ENCODE results near the gene TEF. TPM values are rescaled to one million over a fixed set of nuclear protein-coding genes. Genes with fewer than 3 reads are reported as not detected.

Gene TEF
- total RNA-seq, 1 experiment from 2014 or later: 12.0 TPM

DNA sequence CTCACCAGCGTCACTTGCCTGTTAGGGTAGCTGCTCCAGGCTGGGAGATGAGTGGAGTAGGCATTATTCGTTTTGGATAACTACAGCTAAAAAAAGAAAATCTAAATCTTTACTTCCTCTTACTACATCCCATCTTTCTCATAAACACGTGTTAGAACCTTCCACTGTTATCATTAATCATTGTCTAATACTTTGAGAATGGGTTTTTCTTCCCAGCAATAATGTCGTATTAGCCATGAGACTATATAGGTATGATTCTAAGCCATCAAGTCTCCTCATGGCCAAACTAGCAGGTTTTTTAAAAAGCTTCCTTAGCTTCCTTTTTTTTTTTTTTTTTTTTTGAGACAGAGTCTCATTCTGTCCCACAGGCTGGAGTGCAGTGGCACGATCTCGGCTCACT, 3.9 kb upstream of the TEF start (continued):
- TF ChIP-seq, protein P1, sequence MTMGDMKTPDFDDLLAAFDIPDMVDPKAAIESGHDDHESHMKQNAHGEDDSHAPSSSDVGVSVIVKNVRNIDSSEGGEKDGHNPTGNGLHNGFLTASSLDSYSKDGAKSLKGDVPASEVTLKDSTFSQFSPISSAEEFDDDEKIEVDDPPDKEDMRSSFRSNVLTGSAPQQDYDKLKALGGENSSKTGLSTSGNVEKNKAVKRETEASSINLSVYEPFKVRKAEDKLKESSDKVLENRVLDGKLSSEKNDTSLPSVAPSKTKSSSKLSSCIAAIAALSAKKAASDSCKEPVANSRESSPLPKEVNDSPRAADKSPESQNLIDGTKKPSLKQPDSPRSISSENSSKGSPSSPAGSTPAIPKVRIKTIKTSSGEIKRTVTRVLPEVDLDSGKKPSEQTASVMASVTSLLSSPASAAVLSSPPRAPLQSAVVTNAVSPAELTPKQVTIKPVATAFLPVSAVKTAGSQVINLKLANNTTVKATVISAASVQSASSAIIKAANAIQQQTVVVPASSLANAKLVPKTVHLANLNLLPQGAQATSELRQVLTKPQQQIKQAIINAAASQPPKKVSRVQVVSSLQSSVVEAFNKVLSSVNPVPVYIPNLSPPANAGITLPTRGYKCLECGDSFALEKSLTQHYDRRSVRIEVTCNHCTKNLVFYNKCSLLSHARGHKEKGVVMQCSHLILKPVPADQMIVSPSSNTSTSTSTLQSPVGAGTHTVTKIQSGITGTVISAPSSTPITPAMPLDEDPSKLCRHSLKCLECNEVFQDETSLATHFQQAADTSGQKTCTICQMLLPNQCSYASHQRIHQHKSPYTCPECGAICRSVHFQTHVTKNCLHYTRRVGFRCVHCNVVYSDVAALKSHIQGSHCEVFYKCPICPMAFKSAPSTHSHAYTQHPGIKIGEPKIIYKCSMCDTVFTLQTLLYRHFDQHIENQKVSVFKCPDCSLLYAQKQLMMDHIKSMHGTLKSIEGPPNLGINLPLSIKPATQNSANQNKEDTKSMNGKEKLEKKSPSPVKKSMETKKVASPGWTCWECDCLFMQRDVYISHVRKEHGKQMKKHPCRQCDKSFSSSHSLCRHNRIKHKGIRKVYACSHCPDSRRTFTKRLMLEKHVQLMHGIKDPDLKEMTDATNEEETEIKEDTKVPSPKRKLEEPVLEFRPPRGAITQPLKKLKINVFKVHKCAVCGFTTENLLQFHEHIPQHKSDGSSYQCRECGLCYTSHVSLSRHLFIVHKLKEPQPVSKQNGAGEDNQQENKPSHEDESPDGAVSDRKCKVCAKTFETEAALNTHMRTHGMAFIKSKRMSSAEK (CRISPR knock-in tag; IDR thresholded peaks at IDR 0.05; ENCODE audit: borderline replicate concordance): no peak

- Mint-ChIP-seq H3K4me1 (peaks cover 21% of the 10 kb centered on the region), H3K9me3 (no peaks in the 10 kb centered on the region), H3K4me3 (peak overlapping the region; percentile 69), H3K27me3 (ENCODE audit: low read depth) (peaks cover 4% of the 10 kb centered on the region), H3K36me3 (no peaks in the 10 kb centered on the region), H3K27ac (peak overlapping the region; percentile 89; the same call in 1 of the 2 replicates)
- DNase-seq (ENCODE audit: low spot score) (no peak), ATAC-seq (no peak)
- ChIA-PET CTCF (interaction anchor here (0.7 to 2.5 kb wide), 19 partner anchors 9 to 458 kb away, joined by 3 to 42 read pairs (median 7); partner anchors contain the start of genes ACO2, DESI1, PHF5A and XRCC6), POLR2A (interaction anchor here (0.5 to 3.7 kb wide), 13 partner anchors 16 to 430 kb away, joined by 3 to 24 read pairs (median 5); partner anchors contain the start of genes ACO2, PHF5A, PMM1 and POLR3H)
- TF ChIP-seq TCF7 (CRISPR knock-in tag; IDR thresholded peaks at IDR 0.05; ENCODE audit: low read depth) (no peak), OVOL2 (CRISPR knock-in tag; IDR thresholded peaks at IDR 0.05; ENCODE audit: borderline replicate concordance) (no peak), GABPB1 (CRISPR knock-in tag; IDR thresholded peaks at IDR 0.05) (peak; percentile 38; the same call in 1 of the 2 replicates), SMAD4 (CRISPR knock-in tag; IDR thresholded peaks at IDR 0.05) (no peak), NR1H2 (CRISPR knock-in tag; IDR thresholded peaks at IDR 0.05) (no peak), ATF2 (CRISPR knock-in tag; IDR thresholded peaks at IDR 0.05; ENCODE audit: borderline replicate concordance, low read depth) (no peak), HMGXB4 (CRISPR knock-in tag; IDR thresholded peaks at IDR 0.05) (no peak), IRF2 (CRISPR knock-in tag; IDR thresholded peaks at IDR 0.05; ENCODE audit: borderline replicate concordance, low read depth) (no peak), MYBL2 (CRISPR knock-in tag; IDR thresholded peaks at IDR 0.05) (no peak), JAZF1 (CRISPR knock-in tag; IDR thresholded peaks at IDR 0.05) (no peak), ELF4 (CRISPR knock-in tag; IDR thresholded peaks at IDR 0.05; ENCODE audit: low read depth) (no peak), ZSCAN18 (CRISPR knock-in tag; IDR thresholded peaks at IDR 0.05) (no peak), USF2 (CRISPR knock-in tag; IDR thresholded peaks at IDR 0.05) (no peak), NR2C2 (CRISPR knock-in tag; IDR thresholded peaks at IDR 0.05) (no peak), MLX (CRISPR knock-in tag; IDR thresholded peaks at IDR 0.05) (no peak), ETV6 (CRISPR knock-in tag; IDR thresholded peaks at IDR 0.05) (no peak), FOXP1 (CRISPR knock-in tag; IDR thresholded peaks at IDR 0.05; ENCODE audit: borderline replicate concordance) (peak; percentile 38; the same call in 1 of the 2 replicates), TP53 (CRISPR knock-in tag; IDR thresholded peaks at IDR 0.05) (no peak), NFE2L1 (CRISPR knock-in tag; IDR thresholded peaks at IDR 0.05) (no peak), ZBTB21 (CRISPR knock-in tag; IDR thresholded peaks at IDR 0.05; ENCODE audit: borderline replicate concordance) (no peak)
- TF ChIP-seq, protein P2, sequence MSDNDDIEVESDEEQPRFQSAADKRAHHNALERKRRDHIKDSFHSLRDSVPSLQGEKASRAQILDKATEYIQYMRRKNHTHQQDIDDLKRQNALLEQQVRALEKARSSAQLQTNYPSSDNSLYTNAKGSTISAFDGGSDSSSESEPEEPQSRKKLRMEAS (CRISPR knock-in tag; IDR thresholded peaks at IDR 0.05): peak; percentile 7
- TF ChIP-seq, protein P3, sequence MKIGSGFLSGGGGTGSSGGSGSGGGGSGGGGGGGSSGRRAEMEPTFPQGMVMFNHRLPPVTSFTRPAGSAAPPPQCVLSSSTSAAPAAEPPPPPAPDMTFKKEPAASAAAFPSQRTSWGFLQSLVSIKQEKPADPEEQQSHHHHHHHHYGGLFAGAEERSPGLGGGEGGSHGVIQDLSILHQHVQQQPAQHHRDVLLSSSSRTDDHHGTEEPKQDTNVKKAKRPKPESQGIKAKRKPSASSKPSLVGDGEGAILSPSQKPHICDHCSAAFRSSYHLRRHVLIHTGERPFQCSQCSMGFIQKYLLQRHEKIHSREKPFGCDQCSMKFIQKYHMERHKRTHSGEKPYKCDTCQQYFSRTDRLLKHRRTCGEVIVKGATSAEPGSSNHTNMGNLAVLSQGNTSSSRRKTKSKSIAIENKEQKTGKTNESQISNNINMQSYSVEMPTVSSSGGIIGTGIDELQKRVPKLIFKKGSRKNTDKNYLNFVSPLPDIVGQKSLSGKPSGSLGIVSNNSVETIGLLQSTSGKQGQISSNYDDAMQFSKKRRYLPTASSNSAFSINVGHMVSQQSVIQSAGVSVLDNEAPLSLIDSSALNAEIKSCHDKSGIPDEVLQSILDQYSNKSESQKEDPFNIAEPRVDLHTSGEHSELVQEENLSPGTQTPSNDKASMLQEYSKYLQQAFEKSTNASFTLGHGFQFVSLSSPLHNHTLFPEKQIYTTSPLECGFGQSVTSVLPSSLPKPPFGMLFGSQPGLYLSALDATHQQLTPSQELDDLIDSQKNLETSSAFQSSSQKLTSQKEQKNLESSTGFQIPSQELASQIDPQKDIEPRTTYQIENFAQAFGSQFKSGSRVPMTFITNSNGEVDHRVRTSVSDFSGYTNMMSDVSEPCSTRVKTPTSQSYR (CRISPR knock-in tag; IDR thresholded peaks at IDR 0.05): no peak
Observed at GRCh38 chr22:41380993-41381328, 781 bp upstream of the TEF start.

All from WTC11 (cell line).